ENCODE data around the gene SRRM1.
"Not testable (repeated sequence)": the region's sequence is repeated elsewhere in the genome, so short reads cannot be mapped to it uniquely, and the experiment has no call there.

SRRM1 gene

DNA sequence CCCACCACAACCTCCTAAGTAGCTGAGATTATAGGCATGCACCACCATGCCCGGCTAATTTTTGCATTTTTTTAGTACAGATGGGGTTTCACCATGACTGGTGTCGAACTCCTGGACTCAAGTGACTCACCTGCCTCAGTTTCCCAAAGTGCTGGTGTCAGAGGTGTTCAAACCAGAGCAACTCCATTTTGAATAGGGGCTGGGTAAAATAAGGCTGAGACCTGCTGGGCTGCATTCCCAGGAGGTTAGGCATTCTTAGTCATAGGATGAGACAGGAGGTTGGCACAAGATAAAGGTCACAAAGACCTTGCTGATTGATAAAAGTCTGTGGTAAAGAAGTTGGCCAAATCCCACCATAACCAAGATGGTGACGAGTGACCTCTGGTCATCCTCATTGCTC lies 35.3 kb downstream of the SRRM1 start:
- not testable (repeated sequence) for H3K4me1 ChIP-seq (ENCODE audit: control insufficient read depth, low read depth, low read length); H3K27me3 ChIP-seq (ENCODE audit: control insufficient read depth, insufficient read depth, low read length); H3K27ac ChIP-seq (ENCODE audit: low read length); H3K4me3 ChIP-seq (ENCODE audit: low read length); H3K9me3 ChIP-seq (ENCODE audit: control insufficient read depth, low read depth, low read length); H3K9ac ChIP-seq (ENCODE audit: low read length)
- peaks cover 20% of the 10 kb centered on the region for H3K36me3 ChIP-seq (ENCODE audit: control insufficient read depth, low read depth, low read length)

- Histone ChIP-seq H3K27ac (ENCODE audit: low read length) (no peak overlapping the region), H3K9ac (ENCODE audit: low read length) (no peak overlapping the region), H3K4me1 (ENCODE audit: control insufficient read depth, low read depth, low read length) (no peaks in the 10 kb centered on the region), H3K4me3 (ENCODE audit: low read length) (no peak overlapping the region), H3K9me3 (ENCODE audit: control insufficient read depth, low read depth, low read length) (no peaks in the 10 kb centered on the region), H3K27me3 (ENCODE audit: control insufficient read depth, insufficient read depth, low read length) (no peaks in the 10 kb centered on the region), H3K36me3 (ENCODE audit: control insufficient read depth, low read depth, low read length) (peaks cover 7% of the 10 kb centered on the region)
These were observed 36.6 kb downstream of the SRRM1 start for GRCh38 chr1:24679725-24680124.

GRCh38 chr1:24683713-24684162 lies 40.6 kb downstream of the SRRM1 start:
- H3K27ac ChIP-seq (ENCODE audit: low read length): no peak overlapping the region
- no peak overlapping the region for H3K4me3 ChIP-seq (ENCODE audit: low read length)
- no peaks in the 10 kb centered on the region for H3K36me3 ChIP-seq (ENCODE audit: control insufficient read depth, low read depth, low read length)
- H3K9ac ChIP-seq (ENCODE audit: low read length): no peak overlapping the region
- H3K4me1 ChIP-seq (ENCODE audit: control insufficient read depth, low read depth, low read length): no peaks in the 10 kb centered on the region
- H3K27me3 ChIP-seq (ENCODE audit: control insufficient read depth, insufficient read depth, low read length): no peaks in the 10 kb centered on the region
- H3K9me3 ChIP-seq (ENCODE audit: control insufficient read depth, low read depth, low read length): no peaks in the 10 kb centered on the region

DNA sequence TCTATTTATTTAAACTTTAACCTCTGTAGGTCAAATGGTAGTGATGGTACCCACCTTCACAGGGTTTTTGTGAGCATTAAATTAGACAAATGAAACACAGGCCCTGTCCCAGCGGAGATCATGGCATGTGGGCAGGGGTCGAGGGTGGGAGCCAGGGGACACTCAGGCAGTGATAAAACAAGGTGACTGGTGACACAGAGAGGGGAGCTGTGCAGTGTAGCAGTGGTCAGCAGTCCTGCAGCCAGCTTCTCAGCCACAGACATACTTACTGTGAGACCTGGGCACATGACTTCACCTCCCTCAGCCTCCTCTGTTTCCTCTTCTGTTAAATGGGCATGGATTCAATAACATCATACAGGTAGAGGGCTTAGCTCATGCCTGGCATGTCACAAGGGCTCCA lies 44.9 kb downstream of the SRRM1 start:
- no peak overlapping the region for H3K4me3 ChIP-seq (ENCODE audit: low read length)
- H3K27me3 ChIP-seq (ENCODE audit: control insufficient read depth, insufficient read depth, low read length): no peaks in the 10 kb centered on the region
- H3K4me1 ChIP-seq (ENCODE audit: control insufficient read depth, low read depth, low read length): no peaks in the 10 kb centered on the region
- H3K9ac ChIP-seq (ENCODE audit: low read length): no peak overlapping the region
- H3K36me3 ChIP-seq (ENCODE audit: control insufficient read depth, low read depth, low read length): no peaks in the 10 kb centered on the region
- H3K27ac ChIP-seq (ENCODE audit: low read length): no peak overlapping the region
- no peaks in the 10 kb centered on the region for H3K9me3 ChIP-seq (ENCODE audit: control insufficient read depth, low read depth, low read length)

- H3K9me3 ChIP-seq (ENCODE audit: control insufficient read depth, low read depth, low read length): no peaks in the 10 kb centered on the region
- no peaks in the 10 kb centered on the region for H3K4me1 ChIP-seq (ENCODE audit: control insufficient read depth, low read depth, low read length)
- H3K36me3 ChIP-seq (ENCODE audit: control insufficient read depth, low read depth, low read length): no peaks in the 10 kb centered on the region
- no peak overlapping the region for H3K27ac ChIP-seq (ENCODE audit: low read length)
- H3K9ac ChIP-seq (ENCODE audit: low read length): no peak overlapping the region
- no peak overlapping the region for H3K4me3 ChIP-seq (ENCODE audit: low read length)
- no peaks in the 10 kb centered on the region for H3K27me3 ChIP-seq (ENCODE audit: control insufficient read depth, insufficient read depth, low read length)
These were observed 45.6 kb downstream of the SRRM1 start for GRCh38 chr1:24688621-24689195.

DNA sequence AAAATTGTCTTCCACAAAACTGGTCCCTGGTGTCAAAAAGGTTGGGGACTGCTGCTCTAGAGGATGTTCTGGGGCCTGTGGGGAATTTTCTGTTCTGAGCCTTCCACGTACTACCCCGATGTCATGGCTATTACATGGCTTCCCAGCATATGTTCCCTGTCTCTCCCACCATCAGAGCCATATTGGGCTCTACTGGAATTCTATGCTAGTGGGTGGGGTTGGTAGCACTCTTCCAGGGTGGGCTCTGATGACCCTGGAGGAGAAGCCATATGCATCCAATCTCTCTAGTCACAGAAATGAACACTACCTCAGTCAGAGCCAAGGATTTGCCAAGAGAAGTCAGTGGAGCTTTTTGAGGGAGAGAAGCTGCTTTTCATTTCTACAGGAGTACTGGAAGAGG lies 47.9 kb downstream of the SRRM1 start:
- Histone ChIP-seq H3K27me3 (ENCODE audit: control insufficient read depth, insufficient read depth, low read length) (no peaks in the 10 kb centered on the region), H3K9ac (ENCODE audit: low read length) (no peak overlapping the region), H3K4me1 (ENCODE audit: control insufficient read depth, low read depth, low read length) (no peaks in the 10 kb centered on the region), H3K36me3 (ENCODE audit: control insufficient read depth, low read depth, low read length) (no peaks in the 10 kb centered on the region), H3K9me3 (ENCODE audit: control insufficient read depth, low read depth, low read length) (no peaks in the 10 kb centered on the region), H3K4me3 (ENCODE audit: low read length) (no peak overlapping the region), H3K27ac (ENCODE audit: low read length) (no peak overlapping the region)

DNA sequence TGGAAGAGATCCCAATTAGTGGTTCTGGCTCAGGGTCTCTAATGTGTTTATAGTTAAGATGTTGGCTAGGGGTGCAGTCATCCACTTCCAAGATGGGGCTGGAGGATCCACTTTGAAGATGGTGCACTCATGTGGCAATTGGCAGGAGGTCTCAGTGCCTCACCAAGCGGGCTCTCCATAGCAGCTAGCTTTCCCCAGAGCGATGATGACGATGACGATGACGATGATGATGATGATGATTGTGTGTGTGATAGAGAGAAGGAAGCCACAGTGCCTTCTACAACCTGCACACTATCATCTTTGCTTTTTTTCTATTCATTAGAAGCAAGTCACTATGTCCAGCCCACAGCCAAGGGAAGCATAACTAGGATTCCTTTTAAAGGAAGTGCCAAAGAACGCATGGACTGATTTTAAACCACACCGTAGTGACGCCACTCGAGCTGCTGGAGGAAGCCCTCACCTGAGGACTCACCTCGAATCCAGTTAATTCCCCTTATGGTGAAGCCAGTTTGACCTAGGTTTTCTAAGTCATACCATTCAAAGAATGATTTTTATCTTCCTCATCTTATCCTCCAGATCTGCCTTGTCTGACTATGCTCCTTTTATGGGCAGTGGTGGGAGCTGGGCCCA lies 49.4 kb downstream of the SRRM1 start:
- H3K4me1 ChIP-seq (ENCODE audit: control insufficient read depth, low read depth, low read length): no peaks in the 10 kb centered on the region
- H3K27me3 ChIP-seq (ENCODE audit: control insufficient read depth, insufficient read depth, low read length): no peaks in the 10 kb centered on the region
- no peaks in the 10 kb centered on the region for H3K36me3 ChIP-seq (ENCODE audit: control insufficient read depth, low read depth, low read length)
- no peak overlapping the region for H3K9ac ChIP-seq (ENCODE audit: low read length)
- no peaks in the 10 kb centered on the region for H3K9me3 ChIP-seq (ENCODE audit: control insufficient read depth, low read depth, low read length)
- no peak overlapping the region for H3K4me3 ChIP-seq (ENCODE audit: low read length)
- H3K27ac ChIP-seq (ENCODE audit: low read length): no peak overlapping the region

DNA sequence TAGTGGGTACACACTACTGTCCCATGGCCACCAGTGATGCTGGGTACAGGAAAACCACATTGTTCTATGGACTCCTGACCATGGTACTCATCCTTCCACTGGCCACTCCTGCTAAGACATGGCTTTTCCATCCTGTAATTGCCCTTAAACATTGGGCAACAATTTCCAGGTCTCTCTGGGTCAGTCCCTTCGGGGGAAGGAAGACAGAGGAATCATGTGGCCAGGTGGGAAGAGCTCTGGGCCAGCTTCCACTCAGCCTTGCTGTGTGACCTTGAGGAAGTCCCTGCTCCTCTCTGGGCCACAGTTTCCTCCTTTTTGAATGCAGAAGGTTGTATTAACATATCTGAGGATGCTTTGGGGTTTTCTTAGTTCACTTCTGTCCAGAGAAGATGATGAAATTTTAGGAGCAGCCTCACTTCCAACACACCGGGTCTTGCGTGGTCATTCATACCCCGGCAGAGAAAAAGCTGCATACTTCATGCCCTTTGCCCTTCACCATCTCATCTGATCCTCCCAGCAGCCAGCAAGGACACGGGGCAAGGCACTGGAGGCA lies 50.8 kb downstream of the SRRM1 start:
- Histone ChIP-seq H3K27me3 (ENCODE audit: control insufficient read depth, insufficient read depth, low read length) (no peaks in the 10 kb centered on the region), H3K9ac (ENCODE audit: low read length) (no peak overlapping the region), H3K4me1 (ENCODE audit: control insufficient read depth, low read depth, low read length) (no peaks in the 10 kb centered on the region), H3K27ac (ENCODE audit: low read length) (no peak overlapping the region), H3K36me3 (ENCODE audit: control insufficient read depth, low read depth, low read length) (no peaks in the 10 kb centered on the region), H3K4me3 (ENCODE audit: low read length) (no peak overlapping the region), H3K9me3 (ENCODE audit: control insufficient read depth, low read depth, low read length) (no peaks in the 10 kb centered on the region)

DNA sequence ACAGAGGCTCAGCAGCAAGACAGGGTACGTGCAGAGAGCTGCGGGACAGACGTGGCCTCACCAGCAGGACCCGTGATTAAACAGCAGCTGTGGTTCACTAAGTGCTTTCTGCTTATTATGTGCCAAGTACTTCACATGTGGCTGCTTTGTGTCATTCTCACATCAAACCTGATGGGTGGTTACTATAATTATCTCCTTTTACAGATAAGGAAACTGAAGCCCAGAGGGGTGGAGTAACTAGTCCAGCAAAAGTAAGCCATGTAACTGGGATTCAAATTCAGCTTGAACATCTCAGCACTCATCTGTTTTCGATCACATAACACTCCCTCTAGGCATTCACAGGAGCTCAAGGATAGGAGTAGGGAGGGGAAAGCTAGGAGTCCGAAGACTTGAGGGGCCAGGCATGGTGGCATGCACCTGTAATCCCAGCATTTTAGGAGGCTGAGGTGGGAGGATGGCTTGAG lies 51.3 kb downstream of the SRRM1 start:
- H3K36me3 ChIP-seq (ENCODE audit: control insufficient read depth, low read depth, low read length): no peaks in the 10 kb centered on the region
- no peaks in the 10 kb centered on the region for H3K27me3 ChIP-seq (ENCODE audit: control insufficient read depth, insufficient read depth, low read length)
- H3K9me3 ChIP-seq (ENCODE audit: control insufficient read depth, low read depth, low read length): no peaks in the 10 kb centered on the region
- H3K27ac ChIP-seq (ENCODE audit: low read length): no peak overlapping the region
- no peak overlapping the region for H3K4me3 ChIP-seq (ENCODE audit: low read length)
- no peak overlapping the region for H3K9ac ChIP-seq (ENCODE audit: low read length)
- H3K4me1 ChIP-seq (ENCODE audit: control insufficient read depth, low read depth, low read length): no peaks in the 10 kb centered on the region

DNA sequence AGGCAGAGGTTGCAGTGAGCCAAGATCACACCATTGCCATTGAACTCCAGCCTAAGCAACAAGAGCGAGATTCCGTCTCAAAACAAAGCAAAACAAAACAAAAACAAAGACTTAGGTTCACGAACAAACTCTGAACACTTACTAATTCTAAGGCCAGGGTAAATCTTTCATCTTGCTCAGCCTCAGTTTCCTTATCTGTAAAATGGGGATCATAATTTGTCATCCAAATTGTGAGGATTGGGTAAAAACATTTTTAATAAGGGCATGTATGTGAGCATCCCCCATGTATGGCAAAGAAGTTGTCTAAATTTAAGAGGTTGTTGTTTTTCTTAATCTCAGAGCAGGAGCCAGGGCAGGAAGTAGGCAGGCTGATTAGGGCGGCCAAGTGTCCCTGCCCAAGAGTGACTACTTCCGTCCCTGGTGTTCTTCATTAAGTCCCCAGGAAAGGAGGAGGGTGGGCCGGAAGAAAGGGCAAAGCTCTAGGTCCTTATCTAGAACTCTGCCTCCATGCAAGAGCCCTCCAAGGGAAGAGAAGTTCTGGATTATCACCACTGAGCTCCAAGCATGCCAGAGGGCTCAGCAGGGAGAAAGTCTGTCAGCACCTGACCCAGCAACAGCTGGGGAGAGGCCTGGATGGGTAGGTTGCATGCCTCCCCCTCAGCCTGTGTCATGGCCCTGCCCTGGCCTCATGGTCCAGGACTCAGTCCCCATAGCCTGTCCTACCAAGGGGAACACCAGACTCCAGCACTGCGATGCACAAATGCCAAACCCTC lies 52.3 kb downstream of the SRRM1 start:
- Histone ChIP-seq H3K9me3 (ENCODE audit: control insufficient read depth, low read depth, low read length) (no peaks in the 10 kb centered on the region), H3K27me3 (ENCODE audit: control insufficient read depth, insufficient read depth, low read length) (no peaks in the 10 kb centered on the region), H3K4me3 (ENCODE audit: low read length) (no peak overlapping the region), H3K9ac (ENCODE audit: low read length) (no peak overlapping the region), H3K4me1 (ENCODE audit: control insufficient read depth, low read depth, low read length) (peaks cover 3% of the 10 kb centered on the region), H3K36me3 (ENCODE audit: control insufficient read depth, low read depth, low read length) (no peaks in the 10 kb centered on the region), H3K27ac (ENCODE audit: low read length) (no peak overlapping the region)

DNA sequence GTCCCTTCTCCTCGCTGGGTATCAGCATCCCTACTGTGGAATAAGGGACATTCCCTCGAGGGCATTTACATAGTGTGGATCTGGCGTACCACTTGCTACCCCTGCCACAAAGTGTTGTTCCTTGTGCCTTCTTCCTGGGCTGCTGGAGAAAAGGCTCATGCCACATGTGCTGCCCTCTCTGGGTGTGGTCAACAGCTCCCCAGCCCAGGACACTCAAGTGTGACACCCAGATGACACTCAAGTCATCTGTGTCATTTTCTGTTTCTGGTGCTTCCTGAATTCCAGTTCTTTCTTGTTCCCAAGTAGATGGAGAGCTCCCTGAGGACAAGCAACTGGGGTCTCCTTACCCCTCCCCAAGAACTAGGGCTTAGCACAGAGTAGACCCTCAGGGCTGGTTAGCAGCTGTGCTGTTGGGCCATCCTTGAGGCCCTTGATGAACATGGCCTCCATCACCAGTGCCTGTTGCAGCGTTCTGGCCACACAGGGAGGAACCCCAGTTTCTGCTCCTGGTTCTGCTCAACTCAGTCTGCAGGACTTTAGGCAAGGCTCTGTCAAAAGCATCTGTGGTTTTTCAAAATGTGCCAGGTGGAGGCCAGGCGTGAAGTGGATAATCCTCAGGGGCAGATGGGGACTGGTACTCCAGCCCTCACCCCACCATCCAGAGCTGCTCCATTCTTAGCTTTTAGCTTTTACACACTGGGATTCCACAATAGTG lies 53.1 kb downstream of the SRRM1 start:
- H3K4me3 ChIP-seq (ENCODE audit: low read length): no peak overlapping the region
- H3K36me3 ChIP-seq (ENCODE audit: control insufficient read depth, low read depth, low read length): no peaks in the 10 kb centered on the region
- H3K4me1 ChIP-seq (ENCODE audit: control insufficient read depth, low read depth, low read length): peaks cover 3% of the 10 kb centered on the region
- H3K9ac ChIP-seq (ENCODE audit: low read length): no peak overlapping the region
- H3K27ac ChIP-seq (ENCODE audit: low read length): no peak overlapping the region
- no peaks in the 10 kb centered on the region for H3K27me3 ChIP-seq (ENCODE audit: control insufficient read depth, insufficient read depth, low read length)
- H3K9me3 ChIP-seq (ENCODE audit: control insufficient read depth, low read depth, low read length): no peaks in the 10 kb centered on the region
